NCI-H460 (cell line): Measurements from ENCODE around the gene MSRB1. TPM values are rescaled to one million over a fixed set of nuclear protein-coding genes. Genes with fewer than 3 reads are reported as not detected.
"Not testable (repeated sequence)": the region's sequence is repeated elsewhere in the genome, so short reads cannot be mapped to it uniquely, and the experiment has no call there.

ENCODE experiments used
- DNase-seq: peaks from one replicate; pipeline ENCODE4 v3.0.0-alpha.2; 2016; ENCODE audit warnings: low read depth; ENCODE audit errors: extremely low read depth
- total RNA-seq: library from RNA; depleted of rRNA; stranded (reverse); fragments of >200 nt; shearing (Covaris generic); gene quantifications from 2 replicates; pipeline ENCODE4 v1.2.3, GENCODE V29; 2014

Gene MSRB1
- total RNA-seq, 1 experiment from 2014 or later = 5.8 TPM

DNA sequence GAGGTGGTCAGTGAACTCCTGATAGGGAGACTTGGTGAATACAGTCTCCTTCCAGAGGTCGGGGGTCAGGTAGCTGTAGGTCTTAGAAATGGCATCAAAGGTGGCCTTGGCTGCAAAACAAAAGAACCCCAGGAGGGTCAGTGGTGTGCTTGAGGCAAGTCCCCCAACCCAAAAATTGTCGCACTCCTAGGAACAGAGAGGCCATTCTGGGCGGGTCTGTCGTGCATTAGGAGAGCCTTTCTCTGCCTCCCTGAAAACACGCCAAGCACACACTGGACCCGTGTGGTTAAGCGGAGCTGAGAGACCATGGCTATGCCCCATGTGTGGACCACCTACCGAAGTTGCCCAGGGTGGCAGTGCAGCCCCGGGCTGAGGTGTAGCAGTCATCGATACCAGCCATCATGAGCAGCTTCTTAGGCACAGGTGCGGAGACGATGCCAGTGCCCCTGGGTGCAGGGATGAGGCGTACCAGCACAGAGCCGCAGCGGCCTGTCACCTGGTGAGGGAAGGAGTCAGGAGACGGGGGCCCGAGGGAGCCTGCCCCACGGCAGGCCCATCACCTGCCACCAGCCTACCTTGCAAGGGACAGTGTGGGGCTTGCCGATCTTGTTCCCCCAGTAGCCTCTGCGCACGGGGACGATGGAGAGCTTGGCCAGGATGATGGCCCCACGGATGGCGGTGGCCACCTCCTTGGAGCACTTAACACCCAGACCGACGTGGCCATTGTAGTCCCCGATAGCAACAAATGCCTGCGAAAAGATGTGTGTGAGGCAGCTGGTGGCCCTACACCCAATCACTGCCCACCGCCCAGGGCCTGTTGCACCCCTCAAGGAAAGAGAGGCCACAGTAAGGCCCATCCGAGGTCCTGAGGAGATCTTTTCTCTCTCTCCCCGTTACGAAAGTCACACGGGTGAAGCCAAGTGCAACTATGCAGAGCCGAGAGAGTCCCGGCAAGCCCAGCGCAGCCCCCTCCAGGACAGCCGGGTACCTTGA, 19.5 kb upstream of the MSRB1 start:
- DNase-seq = not testable (repeated sequence)

DNA sequence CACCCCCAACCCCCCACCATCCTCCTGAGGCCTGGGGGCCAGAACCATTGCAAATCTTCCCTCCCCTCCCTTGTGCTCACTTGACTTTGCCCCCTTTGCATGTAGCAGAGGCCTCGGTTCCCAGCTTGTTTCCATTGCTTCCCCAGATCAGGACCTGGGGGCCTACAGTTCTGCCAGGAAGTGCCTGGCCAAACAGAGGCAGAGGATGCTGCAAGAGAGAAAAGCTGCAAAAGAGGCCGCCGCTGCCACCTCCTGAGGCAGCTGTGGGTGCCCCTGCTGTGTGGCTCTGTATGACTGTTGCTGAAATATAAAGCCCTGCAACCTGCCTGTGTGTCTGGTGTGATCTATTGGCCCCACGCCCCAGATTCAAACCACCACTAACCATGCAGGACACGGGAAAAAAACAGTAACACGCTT, 18.7 kb upstream of the MSRB1 start:
- no peak for DNase-seq

DNA sequence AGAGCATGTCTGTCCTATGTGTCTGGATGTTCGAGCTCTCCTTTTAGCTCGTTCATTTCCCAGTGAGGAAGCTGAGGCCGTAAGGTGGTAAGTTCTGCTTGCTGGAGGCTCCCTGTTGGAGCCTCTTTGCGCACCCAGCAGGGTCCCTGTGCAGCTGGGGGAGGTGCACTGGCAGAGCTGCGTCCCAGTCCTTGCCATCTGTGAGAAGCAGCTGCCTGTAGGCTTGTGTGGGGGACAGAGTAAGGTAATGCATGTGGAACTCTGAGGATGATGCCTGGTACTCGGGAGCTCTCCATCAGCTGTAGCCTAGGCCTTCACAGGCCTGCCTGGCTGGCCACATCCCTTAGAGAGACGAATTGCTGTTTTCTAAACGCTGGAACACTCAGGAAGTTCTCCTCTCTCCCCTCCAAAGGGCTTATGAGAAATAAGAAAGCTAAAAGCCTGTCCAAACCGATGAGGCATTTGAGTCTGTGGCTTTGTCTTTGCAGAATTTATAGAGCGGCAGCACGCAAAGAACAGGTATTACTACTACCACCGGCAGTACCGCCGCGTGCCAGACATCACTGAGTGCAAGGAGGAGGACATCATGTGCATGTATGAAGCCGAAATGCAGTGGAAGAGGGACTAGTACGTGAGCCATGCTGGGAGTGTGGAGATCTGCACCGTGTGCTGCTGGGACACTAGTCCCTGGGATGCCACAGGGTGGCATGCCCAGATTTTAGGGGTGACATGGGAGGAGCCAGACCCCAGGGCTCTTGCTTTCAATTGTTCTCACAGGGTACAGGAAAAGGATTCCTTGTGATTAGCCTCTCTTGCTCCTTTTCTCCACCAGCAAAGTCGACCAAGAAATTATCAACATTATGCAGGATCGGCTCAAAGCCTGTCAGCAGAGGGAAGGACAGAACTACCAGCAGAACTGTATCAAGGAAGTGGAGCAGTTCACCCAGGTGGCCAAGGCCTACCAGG, 17.9 kb upstream of the MSRB1 start:
- DNase-seq = peak; percentile 55

GRCh38 chr16:1959269-1960039, 16.5 kb upstream of the MSRB1 start, which contains the start of gene NDUFB10:
Gene NDUFB10 (plus strand): TSS chr16:1959538. CDS start chr16:1959625, 87 bp downstream.
- peak; percentile 89 for DNase-seq

- no peak for DNase-seq
Observed at GRCh38 chr16:1958715-1959268, 15.8 kb upstream of the MSRB1 start.

- not testable (repeated sequence) for DNase-seq
Observed at GRCh38 chr16:1958143-1958491, 15.1 kb upstream of the MSRB1 start.

GRCh38 chr16:1957434-1958142, 14.6 kb upstream of the MSRB1 start:
- not testable (repeated sequence) for DNase-seq

GRCh38 chr16:1953734-1954133, 10.7 kb upstream of the MSRB1 start:
- no peak for DNase-seq

GRCh38 chr16:1950559-1950958, 7.6 kb upstream of the MSRB1 start:
- no peak for DNase-seq

- DNase-seq = no peak
Observed at GRCh38 chr16:1950047-1950446, 7.0 kb upstream of the MSRB1 start.

GRCh38 chr16:1949507-1949906, 6.5 kb upstream of the MSRB1 start:
- no peak for DNase-seq

DNA sequence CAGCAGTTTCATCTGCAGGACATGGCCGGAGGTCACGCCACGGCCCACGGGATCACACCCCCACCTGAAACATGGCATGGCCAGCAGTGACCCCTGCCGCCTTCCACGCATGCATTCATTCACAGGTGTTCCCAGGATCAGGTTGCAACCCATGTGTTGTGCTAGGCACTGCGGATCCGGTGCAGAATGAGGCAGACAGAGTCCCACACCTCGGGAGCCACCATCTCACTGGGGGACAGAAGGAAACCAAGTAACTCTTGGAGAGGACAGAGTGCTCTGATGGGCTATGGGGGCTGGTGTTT, 4.3 kb upstream of the MSRB1 start:
- no peak for DNase-seq

GRCh38 chr16:1946495-1947368, 3.7 kb upstream of the MSRB1 start:
- DNase-seq = no peak

GRCh38 chr16:1945559-1946391, 2.8 kb upstream of the MSRB1 start:
- DNase-seq = no peak

DNA sequence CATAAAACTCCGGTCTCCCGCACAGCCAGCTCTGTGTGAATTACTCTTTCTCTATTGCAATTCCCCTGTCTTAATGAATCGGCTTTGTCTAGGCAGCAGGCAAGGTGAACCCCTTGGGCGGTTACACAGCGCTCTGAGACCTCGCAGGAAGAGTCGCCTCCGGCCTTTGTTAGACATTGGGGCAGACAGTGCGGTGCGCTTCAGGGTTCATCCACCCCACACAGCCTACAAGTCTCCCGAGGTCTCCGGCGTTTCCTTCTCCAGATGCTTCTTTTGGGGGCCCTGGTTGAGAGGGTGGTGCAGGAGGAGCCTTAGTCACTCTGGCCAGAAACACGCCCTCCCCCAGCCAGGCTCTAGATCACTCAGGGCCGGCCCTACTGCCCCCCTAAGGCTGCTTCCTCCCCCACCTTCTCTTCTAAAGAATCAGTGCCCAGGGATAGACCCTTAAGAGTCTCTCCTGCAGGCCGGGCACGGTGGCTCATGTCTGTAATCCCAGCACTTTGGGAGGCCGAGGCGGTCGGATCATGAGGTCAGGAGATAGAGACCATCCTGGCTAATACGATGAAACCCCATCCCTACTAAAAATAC, 1.7 kb upstream of the MSRB1 start:
- DNase-seq = no peak

DNA sequence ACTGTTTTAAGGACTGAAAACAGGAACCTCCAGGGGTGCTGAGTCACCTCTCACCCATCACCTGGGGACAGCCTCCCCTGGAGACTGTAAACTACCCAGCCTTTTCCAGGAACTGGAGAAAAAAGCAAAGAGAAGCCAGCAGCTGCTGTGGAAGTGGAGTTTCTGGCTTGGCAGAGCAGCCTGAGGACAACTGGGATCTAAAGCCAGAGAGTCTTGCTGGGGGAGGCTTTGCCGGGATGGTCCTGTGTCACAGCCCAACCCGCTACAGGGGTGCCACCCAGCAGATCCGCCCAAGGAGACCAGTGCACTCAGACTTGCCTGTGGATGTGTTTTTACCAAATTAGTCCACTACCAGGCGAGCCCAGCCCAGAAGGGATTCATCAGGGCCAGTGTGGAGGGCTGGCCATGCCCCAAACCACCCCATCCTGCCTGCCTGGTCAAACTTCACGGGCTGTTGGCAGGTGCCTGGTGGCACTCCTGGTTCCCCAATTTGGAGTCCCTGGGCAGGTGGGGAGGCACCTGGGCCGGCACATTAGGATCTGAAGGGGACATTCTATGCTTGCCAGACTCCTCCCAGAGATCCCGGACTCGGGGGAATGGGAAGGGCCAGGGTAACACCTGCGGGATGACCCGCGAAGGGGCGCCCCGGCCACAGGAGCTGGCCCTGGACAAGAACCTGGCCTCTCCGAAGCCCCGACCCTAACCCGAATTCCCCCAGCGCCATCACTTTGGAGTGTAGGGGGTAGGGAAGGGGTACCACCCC, 771 bp downstream of the MSRB1 start:
- DNase-seq = no peak
